WTC11 (cell line): Measurements from ENCODE around the gene SLC2A9.

Experiments
- CTCF ChIP-seq: fragments of 200-600 bp; IDR thresholded peaks from 2 replicates; pipeline ENCODE4 v1.8.0; 2022; ENCODE audit warnings: antibody characterized with exemption
- GTF2I ChIP-seq: fragments of 250-450 bp; sonication (Bioruptor Pico); conservative IDR thresholded peaks from 2 replicates; pipeline ENCODE4 v1.4.0; 2021; ENCODE audit warnings: mild to moderate bottlenecking
- JUN ChIP-seq: sonication (generic); formaldehyde crosslinking; IDR thresholded peaks from 2 replicates; pipeline ENCODE4 v1.8.0; 2023; ENCODE audit warnings: mild to moderate bottlenecking, missing genetic modification reagents
- MAX ChIP-seq: sonication (generic); formaldehyde crosslinking; IDR thresholded peaks from 2 replicates; pipeline ENCODE4 v1.8.0; 2022; ENCODE audit warnings: mild to moderate bottlenecking, missing genetic modification reagents
- NFYB ChIP-seq: sonication (generic); formaldehyde crosslinking; conservative IDR thresholded peaks from 2 replicates; pipeline ENCODE4 v1.8.0; 2022; ENCODE audit warnings: low read depth, missing genetic modification reagents
- RELA ChIP-seq: sonication (generic); formaldehyde crosslinking; IDR thresholded peaks from 2 replicates; pipeline ENCODE4 v1.8.1; 2022; ENCODE audit warnings: missing genetic modification reagents, mild to moderate bottlenecking, borderline replicate concordance
- TF ChIP-seq, protein P1 (sequence below): sonication (generic); formaldehyde crosslinking; IDR thresholded peaks from 2 replicates; pipeline ENCODE4 v1.8.1; 2022; ENCODE audit warnings: low read depth, mild to moderate bottlenecking, moderate library complexity, missing genetic modification reagents, borderline replicate concordance
- TF ChIP-seq, protein P2 (sequence below): fragments of 250-450 bp; sonication (Bioruptor Pico); IDR thresholded peaks from 2 replicates; pipeline ENCODE4 v2.1.2; 2022; ENCODE audit warnings: mild to moderate bottlenecking, moderate library complexity

DNA sequence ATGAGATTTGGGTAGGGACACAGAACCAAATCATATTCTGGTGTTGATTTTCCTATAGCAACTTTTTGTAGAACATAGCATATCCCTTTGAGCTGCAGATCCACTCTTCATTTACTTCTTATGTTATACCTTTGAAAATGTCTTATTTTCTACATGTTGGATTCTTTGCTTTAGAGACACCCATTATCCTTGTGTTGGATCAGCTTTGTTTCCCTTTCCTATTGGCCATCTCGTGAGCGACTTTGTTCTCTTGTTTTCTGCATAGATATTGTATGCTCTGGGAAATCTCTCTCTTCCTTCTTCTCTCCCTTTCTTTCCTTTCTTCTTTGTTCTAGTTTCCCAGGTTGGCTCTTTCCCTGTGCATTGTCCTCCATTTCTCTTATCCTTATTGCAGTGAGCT is 180.2 kb downstream of the SLC2A9 start:
- TF ChIP-seq MAX (CRISPR knock-in tag) (no peak), CTCF (no peak), RELA (no peak), NFYB (no peak), GTF2I (CRISPR knock-in tag) (no peak), JUN (CRISPR knock-in tag) (no peak)
- TF ChIP-seq, protein P1, sequence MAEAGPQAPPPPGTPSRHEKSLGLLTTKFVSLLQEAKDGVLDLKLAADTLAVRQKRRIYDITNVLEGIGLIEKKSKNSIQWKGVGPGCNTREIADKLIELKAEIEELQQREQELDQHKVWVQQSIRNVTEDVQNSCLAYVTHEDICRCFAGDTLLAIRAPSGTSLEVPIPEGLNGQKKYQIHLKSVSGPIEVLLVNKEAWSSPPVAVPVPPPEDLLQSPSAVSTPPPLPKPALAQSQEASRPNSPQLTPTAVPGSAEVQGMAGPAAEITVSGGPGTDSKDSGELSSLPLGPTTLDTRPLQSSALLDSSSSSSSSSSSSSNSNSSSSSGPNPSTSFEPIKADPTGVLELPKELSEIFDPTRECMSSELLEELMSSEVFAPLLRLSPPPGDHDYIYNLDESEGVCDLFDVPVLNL: no peak
- TF ChIP-seq, protein P2, sequence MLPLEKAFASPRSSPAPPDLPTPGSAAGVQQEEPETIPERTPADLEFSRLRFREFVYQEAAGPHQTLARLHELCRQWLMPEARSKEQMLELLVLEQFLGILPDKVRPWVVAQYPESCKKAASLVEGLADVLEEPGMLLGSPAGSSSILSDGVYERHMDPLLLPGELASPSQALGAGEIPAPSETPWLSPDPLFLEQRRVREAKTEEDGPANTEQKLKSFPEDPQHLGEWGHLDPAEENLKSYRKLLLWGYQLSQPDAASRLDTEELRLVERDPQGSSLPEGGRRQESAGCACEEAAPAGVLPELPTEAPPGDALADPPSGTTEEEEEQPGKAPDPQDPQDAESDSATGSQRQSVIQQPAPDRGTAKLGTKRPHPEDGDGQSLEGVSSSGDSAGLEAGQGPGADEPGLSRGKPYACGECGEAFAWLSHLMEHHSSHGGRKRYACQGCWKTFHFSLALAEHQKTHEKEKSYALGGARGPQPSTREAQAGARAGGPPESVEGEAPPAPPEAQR (CRISPR knock-in tag): no peak
